ENCODE results near the gene NECAB3.

- TF ChIP-seq CTCF (IDR thresholded peaks at IDR 0.05) (no peak), REST (IDR thresholded peaks at IDR 0.05; ENCODE audit: insufficient read depth in 1 of 2, low read depth in 2 of 2, low read length in 1 of 2) (no peak), POLR2AphosphoS5 (IDR thresholded peaks at IDR 0.05; ENCODE audit: low read depth, low read length) (0 out of 2 replicates have a peak, but pooled peaks have one; percentile 31), TCF7L2 (IDR thresholded peaks at IDR 0.05; ENCODE audit: low read depth, low read length) (no peak)
These were observed 24.0 kb downstream of the NECAB3 start for GRCh38 chr20:33650111-33650752.

Data from Panc1 (cell line).